ENCODE data around the gene C15orf62.

C15orf62 gene

GRCh38 chr15:40756938-40757337, 12.8 kb upstream of the C15orf62 start:
- DNase-seq: no peak

DNA sequence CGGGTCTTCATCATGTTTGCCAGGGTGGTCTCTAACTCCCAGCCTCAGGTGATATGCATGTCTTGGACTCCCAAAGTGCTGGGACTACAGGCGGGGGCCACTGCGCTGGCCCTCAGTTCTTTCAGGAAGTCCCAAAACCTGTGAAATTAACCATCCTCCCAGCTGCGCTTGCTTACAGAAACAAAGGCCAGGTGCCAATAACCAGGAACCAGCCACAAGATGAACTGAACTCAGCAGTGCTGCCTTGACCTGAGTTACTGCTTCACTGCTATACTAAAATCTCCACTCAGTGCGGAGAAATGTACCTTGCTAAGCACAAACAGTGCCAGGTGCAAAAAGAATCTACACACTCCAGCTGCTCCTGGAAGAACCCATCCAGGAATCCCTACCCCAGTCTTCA, 9.8 kb upstream of the C15orf62 start:
- DNase-seq: no peak

GRCh38 chr15:40762919-40763800, 6.6 kb upstream of the C15orf62 start:
- peak; percentile 27 for DNase-seq

DNA sequence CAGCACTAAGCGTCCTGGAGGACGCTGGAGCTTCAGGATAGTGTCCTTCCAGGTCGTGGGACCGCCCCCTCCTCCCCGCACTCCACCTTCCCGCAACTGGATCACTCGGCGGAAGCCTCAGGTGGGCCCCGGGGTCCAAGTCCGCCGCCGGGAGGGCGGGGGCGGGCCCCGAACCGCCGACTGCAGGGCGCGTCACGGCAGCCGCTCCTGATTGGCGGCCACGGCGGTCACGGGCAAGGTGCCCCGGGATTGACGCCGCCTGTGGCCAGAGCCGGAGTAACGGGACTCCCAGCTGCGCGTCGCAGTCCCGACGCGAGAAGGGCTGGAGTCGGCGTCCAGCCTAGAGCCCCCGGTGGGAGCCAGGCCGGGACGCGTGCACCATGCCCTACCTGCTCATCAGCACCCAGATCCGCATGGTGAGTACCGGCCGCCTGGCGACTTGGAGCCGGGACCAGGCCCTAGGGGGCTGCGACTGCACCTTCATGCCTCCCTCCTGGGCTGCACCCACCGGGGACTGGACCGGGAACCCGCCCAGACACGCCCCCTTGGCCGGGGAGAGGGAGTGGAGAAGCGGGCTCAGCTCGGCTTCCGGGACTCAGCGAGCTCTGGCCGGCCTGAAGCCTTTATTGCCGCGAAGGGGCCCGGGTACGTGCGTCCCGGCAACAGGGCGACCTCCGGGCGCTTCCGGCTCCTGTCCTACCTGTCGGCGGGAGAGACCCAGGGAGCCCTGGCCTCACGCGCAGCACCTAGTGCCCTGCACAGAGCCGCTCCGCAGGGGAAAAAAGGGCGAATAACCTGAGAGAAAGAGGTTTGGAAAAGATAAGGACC, 5.8 kb upstream of the C15orf62 start, which contains the start of gene GCHFR:
Gene GCHFR, plus strand, starts transcription at position 268 of the 828 bp plus-strand sequence. Its CDS starts 113 bp downstream, at position 381.
- peak; percentile 78 for DNase-seq

GRCh38 chr15:40764629-40765103, 5.1 kb upstream of the C15orf62 start:
- DNase-seq: no peak

DNA sequence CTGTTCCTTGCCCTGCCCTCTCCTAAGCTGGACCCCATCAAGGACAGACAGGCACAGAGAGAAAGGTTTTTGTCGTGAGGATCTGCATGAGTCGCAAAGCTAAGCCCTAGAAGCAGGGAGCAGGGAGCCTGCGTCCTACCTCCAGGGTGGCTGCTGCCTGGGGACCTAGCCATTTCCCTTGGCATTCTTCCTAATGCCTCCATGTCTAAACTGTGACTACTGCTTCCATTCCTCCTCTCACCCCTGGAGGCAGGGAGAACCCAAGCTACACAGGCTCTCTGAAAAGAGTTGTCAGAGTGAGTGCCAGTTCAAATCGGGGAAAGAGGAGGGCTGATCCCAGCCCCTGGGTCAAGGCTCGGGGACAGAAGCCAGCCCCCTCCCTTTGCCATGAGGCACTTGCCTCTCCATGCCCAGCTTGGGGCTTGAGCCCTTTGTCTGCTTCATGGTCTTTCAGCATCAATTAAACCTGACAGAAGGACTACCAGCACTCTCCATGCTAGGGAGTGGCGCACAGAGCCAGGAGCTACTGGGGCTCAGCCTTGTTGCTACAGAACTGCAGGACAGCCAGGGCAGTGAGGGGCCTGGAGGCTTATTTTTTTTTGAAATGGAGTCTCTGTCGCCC, 3.5 kb upstream of the C15orf62 start:
- DNase-seq: no peak

DNA sequence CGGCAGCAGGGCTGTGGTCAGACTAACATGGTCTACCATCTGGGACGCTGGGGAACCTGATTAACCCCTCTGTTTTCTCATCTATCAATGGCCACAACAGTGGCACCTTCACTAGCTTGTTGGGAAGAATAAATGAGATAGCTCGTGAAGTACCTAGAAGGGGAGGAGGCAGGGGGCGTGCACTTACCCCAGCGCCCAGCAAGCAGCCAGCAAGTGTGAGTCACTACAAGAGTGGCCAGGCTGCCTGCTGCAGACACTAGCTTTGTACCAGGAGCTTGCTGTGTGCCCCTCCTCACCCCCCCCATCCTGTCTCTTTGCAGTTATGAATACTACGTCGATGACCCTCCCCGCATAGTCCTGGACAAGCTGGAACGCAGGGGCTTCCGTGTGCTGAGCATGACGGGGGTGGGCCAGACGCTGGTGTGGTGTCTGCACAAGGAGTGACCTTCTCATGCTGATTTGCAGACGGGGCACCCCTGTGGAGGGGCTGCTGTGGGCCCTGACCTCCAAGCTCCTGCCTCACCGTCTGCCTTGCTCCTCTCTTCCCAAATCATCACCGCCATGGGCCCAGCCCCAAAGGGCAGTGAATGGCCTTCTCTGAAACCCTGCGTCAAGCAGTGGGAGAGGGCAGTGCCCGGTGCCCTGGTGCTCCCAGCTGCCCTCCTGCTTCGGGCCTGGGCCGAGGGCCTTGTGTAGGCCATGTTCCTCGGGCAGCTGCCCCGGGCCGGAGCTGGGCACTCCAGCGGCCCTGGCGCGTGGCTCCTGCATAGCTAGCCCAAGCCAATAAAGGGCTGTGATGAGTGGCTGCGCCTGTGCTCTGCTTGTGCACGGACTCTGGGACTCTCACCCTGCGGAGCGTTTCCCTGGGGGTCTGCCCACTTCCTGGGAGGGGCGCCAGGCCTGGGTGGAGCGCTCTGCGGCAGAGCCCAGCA, 2.6 kb upstream of the C15orf62 start:
- no peak for DNase-seq

GRCh38 chr15:40767838-40768500, 1.8 kb upstream of the C15orf62 start:
- DNase-seq: no peak

DNA sequence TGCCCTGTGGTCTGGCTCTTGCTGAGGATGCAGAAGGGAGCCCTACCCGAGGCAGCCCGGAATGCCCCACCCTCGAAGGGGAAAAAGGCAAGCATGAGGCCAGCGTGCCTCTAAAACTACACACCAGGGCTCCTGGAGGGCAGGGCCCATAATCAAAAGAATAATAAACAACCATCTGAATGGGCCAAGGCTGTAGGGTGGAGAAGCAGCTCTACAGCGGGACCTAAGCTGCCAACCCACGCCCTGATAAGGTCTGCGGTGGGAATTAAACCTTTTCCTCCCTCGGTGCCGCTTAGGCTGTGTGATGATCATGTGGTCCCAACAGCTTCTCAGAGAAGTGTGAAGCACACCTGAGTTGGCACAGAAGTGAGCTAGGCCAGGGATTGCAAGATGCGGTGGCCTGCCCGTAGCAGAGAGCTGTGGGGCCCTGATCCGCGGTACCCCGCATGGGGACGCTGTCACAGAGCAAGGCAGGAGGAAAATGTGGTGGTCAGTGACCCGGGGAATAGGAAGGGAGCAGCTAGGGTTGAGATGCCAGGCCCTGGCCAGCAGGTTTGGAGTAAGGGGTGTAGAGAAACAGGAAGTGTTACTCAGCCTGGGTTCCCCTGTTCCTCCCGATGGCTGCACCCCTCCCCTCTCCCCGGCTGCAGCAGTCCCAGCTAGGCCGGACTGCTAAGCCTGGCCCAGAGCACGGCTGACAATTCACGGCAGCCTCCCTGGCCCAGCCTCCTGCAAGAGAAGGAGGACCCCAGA, 1.1 kb upstream of the C15orf62 start:
- DNase-seq: no peak

DNA sequence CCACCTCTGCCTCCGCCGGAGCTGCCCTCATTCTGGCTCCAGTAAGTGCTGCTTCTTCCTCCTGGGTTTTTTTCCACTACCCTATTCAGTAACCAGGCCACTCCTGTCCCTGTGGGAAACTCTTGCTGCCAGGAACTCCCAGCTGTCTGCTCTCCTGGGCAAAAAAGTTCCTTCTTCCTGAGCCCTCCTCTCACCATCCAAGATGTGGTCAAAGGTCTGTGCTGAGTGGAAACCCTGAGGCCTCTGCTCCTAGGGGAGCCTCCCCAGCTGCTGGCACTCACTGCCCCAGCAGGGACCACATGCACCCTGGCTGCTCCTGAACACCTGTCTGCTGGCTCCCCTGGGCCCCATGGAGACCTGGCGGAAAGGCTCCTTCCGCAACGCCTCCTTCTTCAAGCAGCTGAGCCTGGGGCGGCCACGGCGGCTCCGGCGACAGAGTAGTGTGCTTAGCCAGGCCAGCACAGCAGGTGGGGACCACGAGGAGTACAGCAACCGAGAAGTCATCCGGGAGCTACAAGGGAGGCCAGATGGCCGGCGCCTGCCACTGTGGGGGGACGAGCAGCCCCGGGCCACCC, 454 bp downstream of the C15orf62 start:
- no peak for DNase-seq

- DNase-seq: no peak
Measured at GRCh38 chr15:40771242-40771641, 1.5 kb downstream of the C15orf62 start.

DNA sequence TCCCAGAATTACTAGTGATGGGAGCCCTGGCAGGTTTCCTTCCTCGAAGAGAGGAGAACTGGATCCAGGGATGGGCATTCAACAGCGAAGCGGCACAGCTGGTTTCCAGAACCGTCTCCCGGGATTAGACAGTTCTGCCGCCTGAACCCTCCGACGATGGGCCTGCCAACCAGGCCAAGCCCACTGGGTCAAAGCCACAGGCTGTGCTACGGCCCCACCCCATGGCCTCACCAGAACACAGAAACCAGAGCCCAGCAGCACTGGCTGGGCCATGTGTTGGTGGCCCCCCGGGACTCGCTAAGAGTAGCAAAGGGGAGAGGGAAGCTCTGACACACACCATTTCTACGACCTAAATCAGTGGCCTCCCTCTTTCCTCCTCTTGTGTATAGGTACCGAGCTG, 2.2 kb downstream of the C15orf62 start:
- no peak for DNase-seq

GRCh38 chr15:40773496-40773895, 3.7 kb downstream of the C15orf62 start:
- no peak for DNase-seq

DNA sequence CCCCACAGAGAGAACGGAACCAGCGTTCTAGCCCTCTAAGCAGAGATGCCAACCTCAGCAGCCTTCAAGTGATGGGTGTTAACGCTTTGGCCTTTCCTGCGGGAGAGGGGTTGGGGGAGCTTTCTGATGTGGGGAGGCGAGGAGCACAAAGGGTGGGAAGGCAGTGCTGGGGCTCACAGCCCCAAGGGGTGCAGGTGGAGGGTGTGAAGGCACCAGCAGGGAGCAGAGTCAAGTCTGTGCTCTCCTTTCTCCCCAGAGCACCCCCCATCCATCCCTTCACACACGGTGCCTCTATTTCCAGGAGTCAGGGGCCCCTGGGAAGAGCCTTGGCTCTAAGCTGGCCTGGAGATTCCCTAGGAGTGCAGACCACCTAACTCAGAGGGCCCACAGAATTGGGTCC, 4.1 kb downstream of the C15orf62 start:
- no peak for DNase-seq

- no peak for DNase-seq
Measured at GRCh38 chr15:40775007-40775406, 5.2 kb downstream of the C15orf62 start.

- DNase-seq: no peak
Measured at GRCh38 chr15:40775740-40776536, 6.2 kb downstream of the C15orf62 start.

- peak; percentile 71 for DNase-seq
Measured at GRCh38 chr15:40776537-40777141, 6.9 kb downstream of the C15orf62 start.

DNA sequence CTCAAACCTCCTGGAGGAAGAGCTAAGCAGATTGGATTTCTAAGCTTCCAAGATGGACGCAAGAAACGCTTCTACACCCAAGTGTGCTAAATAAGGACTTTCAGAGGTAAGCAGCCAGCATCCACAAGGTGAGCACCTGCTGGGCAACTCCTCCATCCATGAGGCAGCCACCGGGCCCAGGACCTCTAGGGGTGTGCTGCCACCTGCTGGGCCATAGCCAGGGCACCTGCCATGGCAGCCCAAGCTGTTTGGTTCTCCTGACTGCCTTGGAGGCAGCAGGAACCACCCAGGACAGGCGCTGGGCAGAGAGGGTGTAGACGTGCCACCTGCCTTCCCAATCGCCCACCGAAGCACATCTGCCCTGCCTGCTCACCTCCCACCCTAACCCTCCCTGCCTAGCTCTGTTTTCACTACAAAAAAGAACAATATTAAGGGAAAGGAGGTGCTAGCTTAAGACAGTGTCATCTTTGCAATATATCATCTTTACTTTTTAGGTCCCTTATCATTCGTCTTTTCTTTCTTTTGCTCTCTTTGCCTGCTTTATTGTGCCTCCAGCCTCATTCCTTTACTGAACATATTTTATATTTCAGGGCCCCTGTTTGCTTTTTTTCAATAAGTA, 12.9 kb downstream of the C15orf62 start:
- peak; percentile 62 for DNase-seq

DNA sequence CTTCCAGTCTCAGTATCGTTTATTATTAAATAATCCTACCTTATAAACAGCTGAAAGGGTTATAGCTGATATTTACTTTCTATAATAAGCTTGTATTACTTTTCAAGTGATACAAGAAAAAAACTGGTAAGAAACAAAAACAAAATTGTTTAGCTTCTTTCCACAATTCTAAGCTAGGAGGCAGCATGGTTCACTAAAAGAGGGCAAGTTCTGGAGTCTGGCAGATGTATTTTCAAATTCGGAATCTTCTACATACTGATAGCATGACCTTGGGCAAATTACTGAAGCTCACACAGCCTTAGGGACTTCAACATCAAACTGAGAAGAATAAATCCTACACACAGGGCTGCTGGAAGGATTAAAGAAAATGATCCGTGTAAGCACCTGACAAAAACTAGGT, 15.4 kb downstream of the C15orf62 start:
- no peak for DNase-seq
